ENCODE results near the gene RBFOX2. TPM values are rescaled to one million over a fixed set of nuclear protein-coding genes. Genes with fewer than 3 reads are reported as not detected.

Gene RBFOX2
- total and polyA plus RNA-seq, 2 donors (not counting 1 experiment from before 2014, with no cell fraction given): not detected

- Histone ChIP-seq H3K4me3 (ENCODE audit: control extremely low read depth in 1 of 5, extremely low read depth in 1 of 5, insufficient read depth in 1 of 5, low read depth in 2 of 5, low read length in 4 of 5) (no peak overlapping the region), H3K27me3 (replicated peaks in 1 of 4; ENCODE audit: control extremely low read depth in 1 of 4, control insufficient read depth in 3 of 4, insufficient read depth in 4 of 4, low read length in 3 of 4) (peaks cover 0 to 63% (median 55%) of the 10 kb centered on the region in 4 experiments), H3K79me2 (ENCODE audit: control insufficient read depth, insufficient read depth, low read length) (no peaks in the 10 kb centered on the region), H3K4me2 (replicated peaks; ENCODE audit: low read depth, low read length, poor library complexity, severe bottlenecking) (no peak overlapping the region), H3K36me3 (replicated peaks in 1 of 2; ENCODE audit: control extremely low read depth in 1 of 2, control insufficient read depth in 1 of 2, extremely low read depth in 1 of 2, insufficient read depth in 2 of 2, low read length in 1 of 2) (no peaks in the 10 kb centered on the region), H3K9ac (ENCODE audit: low read length) (no peak overlapping the region), H3K4me1 (ENCODE audit: control insufficient read depth in 2 of 2, insufficient read depth in 2 of 2, low read length in 2 of 2) (peaks cover 17 to 30% of the 10 kb centered on the region in 2 donors), H3K9me3 (ENCODE audit: control extremely low read depth in 1 of 3, control insufficient read depth in 2 of 3, insufficient read depth in 1 of 3, low read length in 2 of 3) (peaks cover 0 to 3% (median 0%) of the 10 kb centered on the region in 3 donors), H3K27ac (ENCODE audit: low read length in 2 of 2) (no peak overlapping the region), H2AFZ (ENCODE audit: insufficient read depth, low read depth, low read length, poor library complexity, severe bottlenecking) (no peak overlapping the region), H4K20me1 (ENCODE audit: control insufficient read depth, insufficient read depth, low read length, poor library complexity, severe bottlenecking) (no peaks in the 10 kb centered on the region)
- 86% methylated on average over 1 of the region's 4 CpGs for WGBS (ENCODE audit: insufficient coverage)
- Mint-ChIP-seq H3K4me1 (peaks cover 23% of the 10 kb centered on the region), H3K4me3 (no peak overlapping the region), H3K27ac (no peak overlapping the region), H3K9me3 (ENCODE audit: insufficient read depth) (no peaks in the 10 kb centered on the region), H3K27me3 (peaks cover 71% of the 10 kb centered on the region)
- ChIA-PET POLR2A (no interaction called here), CTCF (interaction anchor here (1.0 to 1.2 kb wide), 2 partner anchors 9 to 51 kb away, joined by 3 read pairs; no protein-coding TSS in a partner anchor)
- DNase-seq: no peak
- intact Hi-C loops (cut with micrococcal nuclease): loop anchor here (5.0 kb wide), 1 partner anchor 662 kb away; no protein-coding TSS in a partner anchor
- no peak for TF ChIP-seq CTCF (IDR thresholded peaks at IDR 0.05)
- TF ChIP-seq EZH2 (IDR thresholded peaks at IDR 0.05; ENCODE audit: borderline replicate concordance, insufficient read depth, low read depth, low read length, poor library complexity, severe bottlenecking): no peak
- ATAC-seq (ENCODE audit: low read depth): no peak
These were observed 14.0 kb downstream of the RBFOX2 start for GRCh38 chr22:36014546-36015074.

- ChIA-PET CTCF (no interaction called here), POLR2A (no interaction called here)
- H4K20me1 ChIP-seq (ENCODE audit: control insufficient read depth, insufficient read depth, low read length, poor library complexity, severe bottlenecking): no peaks in the 10 kb centered on the region
- H3K4me3 Mint-ChIP-seq: no peak overlapping the region
- intact Hi-C loops (cut with micrococcal nuclease): no loop called here
- H3K4me1 ChIP-seq (ENCODE audit: control insufficient read depth in 2 of 2, insufficient read depth in 2 of 2, low read length in 2 of 2): peaks cover 6 to 14% of the 10 kb centered on the region in 2 donors
- ATAC-seq (ENCODE audit: low read depth) (no peak), DNase-seq (no peak)
- TF ChIP-seq CTCF (IDR thresholded peaks at IDR 0.05) (no peak), EZH2 (IDR thresholded peaks at IDR 0.05; ENCODE audit: borderline replicate concordance, insufficient read depth, low read depth, low read length, poor library complexity, severe bottlenecking) (no peak)
- WGBS (ENCODE audit: insufficient coverage): 100% methylated on average over 1 of the region's 4 CpGs
- H3K4me3 ChIP-seq (ENCODE audit: control extremely low read depth in 1 of 5, extremely low read depth in 1 of 5, insufficient read depth in 1 of 5, low read depth in 2 of 5, low read length in 4 of 5): no peak overlapping the region
- H3K27me3 Mint-ChIP-seq: peaks cover 67% of the 10 kb centered on the region
- no peak overlapping the region for H3K27ac ChIP-seq (ENCODE audit: low read length in 2 of 2)
- peaks cover 0 to 47% (median 44%) of the 10 kb centered on the region in 4 experiments for H3K27me3 ChIP-seq (replicated peaks in 1 of 4; ENCODE audit: control extremely low read depth in 1 of 4, control insufficient read depth in 3 of 4, insufficient read depth in 4 of 4, low read length in 3 of 4)
- H3K9me3 Mint-ChIP-seq (ENCODE audit: insufficient read depth): no peaks in the 10 kb centered on the region
- H3K4me1 Mint-ChIP-seq: peaks cover 9% of the 10 kb centered on the region
- H3K36me3 ChIP-seq (replicated peaks in 1 of 2; ENCODE audit: control extremely low read depth in 1 of 2, control insufficient read depth in 1 of 2, extremely low read depth in 1 of 2, insufficient read depth in 2 of 2, low read length in 1 of 2): no peaks in the 10 kb centered on the region
- H3K27ac Mint-ChIP-seq: no peak overlapping the region
- no peak overlapping the region for H3K9ac ChIP-seq (ENCODE audit: low read length)
- H2AFZ ChIP-seq (ENCODE audit: insufficient read depth, low read depth, low read length, poor library complexity, severe bottlenecking): no peak overlapping the region
- no peaks in the 10 kb centered on the region for H3K9me3 ChIP-seq (ENCODE audit: control extremely low read depth in 1 of 3, control insufficient read depth in 2 of 3, insufficient read depth in 1 of 3, low read length in 2 of 3)
- H3K4me2 ChIP-seq (replicated peaks; ENCODE audit: low read depth, low read length, poor library complexity, severe bottlenecking): no peak overlapping the region
- no peaks in the 10 kb centered on the region for H3K79me2 ChIP-seq (ENCODE audit: control insufficient read depth, insufficient read depth, low read length)
These were observed 16.3 kb downstream of the RBFOX2 start for GRCh38 chr22:36012332-36012731.

All from B cell (primary cell).